Measurements from ENCODE around the gene NSD1. TPM values are rescaled to one million over a fixed set of nuclear protein-coding genes. Genes with fewer than 3 reads are reported as not detected.

Gene NSD1
- total and polyA plus RNA-seq, 9 of the 15 experiments (the other 6 are each of a cell fraction or from before 2014, with no cell fraction given), result 3.8 to 51.0 (median 24.7) TPM

- no peak for TF ChIP-seq ZNF780A (CRISPR knock-in tag; IDR thresholded peaks at IDR 0.05)
- no peak for TF ChIP-seq CBX8 (IDR thresholded peaks at IDR 0.05; ENCODE audit: borderline replicate concordance, extremely low read depth, low read depth, low read length, poor library complexity, severe bottlenecking)
- no peak for TF ChIP-seq ZBTB12 (CRISPR knock-in tag; IDR thresholded peaks at IDR 0.05)
- peak; percentile 42; the same call in 1 of the 2 replicates for TF ChIP-seq TFAP4 (CRISPR knock-in tag; IDR thresholded peaks at IDR 0.05; ENCODE audit: borderline replicate concordance)
- no peak for TF ChIP-seq ZNF347 (CRISPR knock-in tag; IDR thresholded peaks at IDR 0.05; ENCODE audit: low read depth)
- no peak for TF ChIP-seq ZFX (CRISPR knock-in tag; IDR thresholded peaks at IDR 0.05)
- no peak for TF ChIP-seq ID3 (CRISPR knock-in tag; IDR thresholded peaks at IDR 0.05)
- TF ChIP-seq ID3 (tag; IDR thresholded peaks at IDR 0.05), result peak; percentile 53; the same call in 1 of the 2 replicates
- no peak for TF ChIP-seq KHSRP (IDR thresholded peaks at IDR 0.05)
- TF ChIP-seq RBM15 (IDR thresholded peaks at IDR 0.05; ENCODE audit: insufficient read depth, low read length), result no peak
- TF ChIP-seq IRF1 (CRISPR knock-in tag; IDR thresholded peaks at IDR 0.05; ENCODE audit: borderline replicate concordance), result no peak
- no peak for TF ChIP-seq LEF1 (IDR thresholded peaks at IDR 0.05)
- no peak for TF ChIP-seq ZNF717 (CRISPR knock-in tag; IDR thresholded peaks at IDR 0.05)
- TF ChIP-seq MBD1 (CRISPR knock-in tag; IDR thresholded peaks at IDR 0.05), result no peak
- TF ChIP-seq STAG1 (CRISPR knock-in tag; IDR thresholded peaks at IDR 0.05; ENCODE audit: borderline replicate concordance), result peak; percentile 93
- no peak for TF ChIP-seq TSC22D4 (tag; IDR thresholded peaks at IDR 0.05)
- no peak for TF ChIP-seq SMARCA5 (IDR thresholded peaks at IDR 0.05)
- peak; percentile 28; the same call in 1 of the 2 replicates for TF ChIP-seq MAFF (IDR thresholded peaks at IDR 0.05; ENCODE audit: low read length)
- TF ChIP-seq DLX4 (CRISPR knock-in tag; IDR thresholded peaks at IDR 0.05), result no peak
These were observed 19.8 kb upstream of the NSD1 start (continued) for GRCh38 chr5:177113566-177114424.

Data from K562 (cell line).